Right hindlimb (tissue), 1 donor: ENCODE measurements around the gene TP73.

Source experiments
- DNase-seq: peaks from one replicate; pipeline ENCODE4 v3.0.0-alpha.2; 2018

The TP73 gene

DNA sequence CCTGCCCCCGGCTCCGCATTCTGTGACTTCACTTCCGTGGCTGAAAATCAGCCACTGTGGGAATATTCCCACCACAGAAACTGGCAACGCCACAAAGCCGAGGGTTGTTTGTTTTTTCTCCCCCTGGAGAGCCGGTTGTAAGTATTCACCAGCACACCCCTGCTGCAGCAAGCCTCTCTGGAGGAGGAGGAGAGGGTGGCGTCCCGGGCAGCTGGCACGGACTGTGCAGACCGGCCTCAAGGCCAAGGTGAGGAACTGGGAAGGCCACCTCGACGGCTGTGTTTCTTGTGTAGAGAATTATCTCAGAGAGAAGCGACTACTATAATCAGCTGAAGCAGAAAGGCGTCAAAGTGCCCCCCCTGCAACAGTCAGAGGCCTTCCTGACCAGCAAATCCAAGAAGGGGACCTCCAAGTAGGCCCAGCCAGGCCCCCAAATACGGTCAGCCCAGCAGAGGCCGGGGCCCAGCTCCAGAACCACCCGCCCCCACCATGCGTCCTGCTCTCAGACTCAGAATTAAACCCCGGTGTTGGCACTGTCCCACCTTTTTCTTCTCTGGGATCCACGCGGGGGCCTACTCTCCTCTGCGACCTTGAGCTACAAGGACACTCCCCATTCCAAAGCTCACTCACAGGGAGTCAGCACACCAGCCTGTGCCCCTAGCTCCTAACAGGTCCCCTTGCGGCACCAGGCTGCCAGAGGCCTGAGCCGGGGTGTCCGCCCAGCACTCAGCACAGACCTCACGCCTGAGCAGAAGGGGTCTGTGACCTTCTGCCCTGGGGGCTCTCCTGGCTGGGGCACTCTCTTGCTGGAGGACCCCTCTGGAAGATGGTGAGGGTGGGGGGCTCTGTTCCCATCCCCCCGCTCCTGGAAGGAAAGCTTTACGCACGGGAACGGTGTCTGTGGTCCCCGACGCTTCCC, 119.1 kb downstream of the TP73 start:
- DNase-seq, result no peak

DNA sequence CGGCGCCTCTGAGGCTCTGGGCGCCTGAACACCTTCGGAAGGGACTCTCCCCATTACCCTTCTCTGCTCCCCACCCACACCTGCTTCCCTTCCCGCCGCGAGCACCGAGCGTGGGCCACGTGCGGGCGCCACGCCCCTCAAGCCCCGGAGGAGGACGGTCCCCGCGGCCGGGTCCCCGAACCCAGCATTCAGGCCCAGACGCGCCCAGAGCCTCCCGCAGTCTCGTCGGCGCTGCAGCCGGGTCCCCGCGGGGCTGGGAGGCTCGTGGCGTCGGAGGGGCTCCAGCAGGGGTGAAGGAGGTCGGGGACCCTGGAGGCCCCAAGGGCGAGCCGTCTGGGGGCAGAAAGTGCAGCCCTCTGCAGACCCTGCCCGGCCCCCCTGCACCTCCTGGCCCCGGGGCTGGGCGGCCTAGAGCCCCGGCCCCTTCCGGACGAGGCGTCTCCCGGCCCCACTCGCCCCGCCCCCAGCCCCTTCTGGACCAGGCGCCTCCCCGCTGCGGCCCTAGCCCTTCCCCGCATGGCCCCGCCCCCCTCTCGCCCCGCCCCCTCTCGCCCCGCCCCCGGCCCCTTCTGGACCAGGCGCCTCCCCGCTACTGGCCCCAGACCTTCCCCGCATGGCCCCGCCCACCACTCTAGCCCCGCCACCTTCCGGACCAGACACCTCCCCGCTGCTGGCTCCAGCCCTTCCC, 119.9 kb downstream of the TP73 start:
- DNase-seq, result peak; percentile 95

DNA sequence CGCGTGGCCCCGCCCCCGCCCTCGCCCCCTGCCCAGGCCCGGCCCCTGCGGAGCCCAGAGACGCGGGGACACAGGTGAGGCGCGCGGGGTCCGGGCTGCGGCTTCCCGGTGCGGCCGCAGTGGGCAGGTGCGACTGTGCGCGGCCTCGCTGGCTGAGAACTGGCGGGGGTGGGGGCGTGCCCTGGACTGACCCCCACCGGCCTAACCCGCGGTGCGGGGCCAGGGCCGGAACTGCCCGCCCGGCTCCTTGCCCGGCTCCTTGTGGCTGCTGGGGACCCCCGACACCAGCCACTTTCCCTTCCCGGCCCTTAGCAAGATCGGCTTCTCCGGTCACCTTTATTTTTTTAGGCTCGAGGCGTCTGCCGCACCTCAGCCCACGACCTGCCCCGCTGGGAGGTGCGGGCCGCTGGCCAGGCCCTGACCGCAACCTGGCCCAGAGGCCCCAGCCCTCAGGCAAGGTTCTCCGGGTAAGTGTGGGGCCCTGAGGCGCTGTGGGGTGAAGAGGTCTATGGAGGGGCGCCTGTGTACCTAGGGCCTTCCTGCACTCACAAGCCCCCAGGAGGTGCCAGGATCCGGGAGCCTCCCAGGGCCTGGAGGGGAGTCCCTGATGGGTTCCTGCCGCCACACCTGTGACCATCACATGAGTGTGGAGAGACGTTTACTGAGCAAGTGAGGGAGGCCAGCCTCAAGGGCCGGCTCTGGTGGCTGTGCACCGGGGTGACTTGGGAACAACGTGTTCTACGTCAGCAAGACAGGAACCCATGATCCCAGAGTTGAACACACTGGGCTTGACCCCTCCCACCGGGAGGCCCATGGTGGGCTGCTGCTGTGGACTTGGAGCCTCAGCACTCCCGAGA, 120.6 kb downstream of the TP73 start, which contains the start of gene SMIM1:
TSS of gene SMIM1 (plus strand) at position 35 of the 857 bp plus-strand sequence. CDS start 2,625 bp downstream, outside the sequence.
- peak; percentile 43 for DNase-seq

DNA sequence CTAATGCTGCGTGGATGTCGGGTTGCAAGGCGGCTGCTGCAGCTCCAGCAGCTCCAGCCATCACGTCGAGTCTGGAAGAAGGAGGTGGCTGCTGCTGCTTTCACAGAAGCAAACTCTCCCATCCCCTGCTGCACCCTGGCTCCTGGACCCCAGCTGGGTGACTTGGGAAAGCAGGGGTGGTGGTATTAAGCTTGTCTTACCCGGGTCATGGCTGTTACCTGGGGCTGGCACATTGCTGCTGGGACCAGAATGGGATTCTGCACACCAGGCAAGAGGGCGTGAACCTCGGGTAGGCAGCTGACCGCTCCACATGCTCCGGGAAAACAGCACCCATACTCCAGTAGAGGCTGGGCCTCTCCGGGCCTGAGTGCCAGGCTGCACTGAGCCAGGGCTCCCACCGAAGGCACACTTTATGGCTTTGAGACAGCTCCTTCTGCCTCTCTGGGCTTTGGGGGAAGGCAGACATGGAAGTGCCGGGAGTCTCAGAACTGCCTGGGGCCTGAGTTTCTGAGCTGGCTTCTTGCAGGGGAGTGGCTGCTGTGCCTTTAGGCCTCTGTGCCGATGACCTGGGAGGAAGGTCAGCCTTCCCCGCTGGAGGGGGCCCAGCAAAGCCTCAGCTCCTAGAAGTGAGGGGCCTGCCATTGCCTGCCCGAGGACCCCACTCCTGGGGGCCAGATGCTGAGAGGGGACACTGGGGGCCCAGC, 121.4 kb downstream of the TP73 start:
- no peak for DNase-seq

DNA sequence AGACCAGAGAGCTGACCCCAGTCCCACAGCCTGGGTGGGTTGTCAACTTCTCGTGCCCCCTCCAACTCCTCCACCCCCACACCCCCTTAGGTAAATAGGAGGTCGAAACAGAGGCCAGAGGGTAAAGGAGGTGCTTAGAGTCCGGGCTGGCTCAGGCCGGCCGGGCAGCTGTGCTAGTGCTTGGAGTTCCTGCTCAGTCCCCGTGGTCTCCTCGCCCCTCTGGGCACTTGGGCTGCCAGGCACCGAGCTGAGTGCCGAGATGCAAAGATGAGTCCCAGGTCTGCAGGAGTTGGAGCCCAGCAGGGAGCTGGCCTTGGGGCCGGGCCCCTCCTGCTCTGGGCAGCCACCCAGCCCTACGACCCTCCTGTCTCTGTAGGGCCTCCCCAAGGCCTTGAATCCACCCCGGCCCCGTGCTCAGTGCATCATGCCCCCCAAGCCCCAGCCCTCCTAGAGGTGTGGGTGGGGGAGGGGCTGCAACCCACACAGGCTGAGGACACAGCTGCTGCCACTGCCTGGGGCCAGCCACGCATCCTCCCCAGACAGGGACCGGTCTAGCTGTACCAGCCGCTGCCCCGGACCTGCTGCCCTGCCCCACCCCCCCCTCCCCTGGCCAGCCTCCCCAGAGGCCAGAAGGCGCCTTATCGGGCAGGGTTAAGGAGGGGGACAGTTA, 122.1 kb downstream of the TP73 start:
- no peak for DNase-seq

DNA sequence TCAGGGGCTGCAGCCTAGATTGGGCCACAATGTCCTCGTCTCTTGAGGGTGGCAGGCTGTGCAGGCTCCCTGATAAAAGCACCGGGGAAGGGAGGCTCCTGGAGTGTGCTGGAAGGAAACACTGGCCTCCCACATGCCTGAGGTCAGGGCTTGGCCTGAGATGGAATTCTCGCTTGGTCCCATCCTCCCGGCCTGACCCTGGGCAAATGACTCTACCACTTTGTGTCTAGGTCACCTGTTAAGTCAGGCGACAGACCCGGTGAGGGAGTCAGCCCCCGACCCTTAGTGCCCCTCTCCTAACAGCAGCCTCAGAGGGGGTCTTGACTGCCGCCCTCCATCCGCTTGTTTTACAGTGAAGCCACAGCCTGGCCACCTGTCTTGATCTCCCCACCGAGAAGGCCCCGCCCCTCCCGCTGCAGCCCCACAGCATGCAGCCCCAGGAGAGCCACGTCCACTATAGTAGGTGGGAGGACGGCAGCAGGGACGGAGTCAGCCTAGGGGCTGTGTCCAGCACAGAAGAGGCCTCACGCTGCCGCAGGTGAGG, 122.7 kb downstream of the TP73 start:
- DNase-seq, result no peak

DNA sequence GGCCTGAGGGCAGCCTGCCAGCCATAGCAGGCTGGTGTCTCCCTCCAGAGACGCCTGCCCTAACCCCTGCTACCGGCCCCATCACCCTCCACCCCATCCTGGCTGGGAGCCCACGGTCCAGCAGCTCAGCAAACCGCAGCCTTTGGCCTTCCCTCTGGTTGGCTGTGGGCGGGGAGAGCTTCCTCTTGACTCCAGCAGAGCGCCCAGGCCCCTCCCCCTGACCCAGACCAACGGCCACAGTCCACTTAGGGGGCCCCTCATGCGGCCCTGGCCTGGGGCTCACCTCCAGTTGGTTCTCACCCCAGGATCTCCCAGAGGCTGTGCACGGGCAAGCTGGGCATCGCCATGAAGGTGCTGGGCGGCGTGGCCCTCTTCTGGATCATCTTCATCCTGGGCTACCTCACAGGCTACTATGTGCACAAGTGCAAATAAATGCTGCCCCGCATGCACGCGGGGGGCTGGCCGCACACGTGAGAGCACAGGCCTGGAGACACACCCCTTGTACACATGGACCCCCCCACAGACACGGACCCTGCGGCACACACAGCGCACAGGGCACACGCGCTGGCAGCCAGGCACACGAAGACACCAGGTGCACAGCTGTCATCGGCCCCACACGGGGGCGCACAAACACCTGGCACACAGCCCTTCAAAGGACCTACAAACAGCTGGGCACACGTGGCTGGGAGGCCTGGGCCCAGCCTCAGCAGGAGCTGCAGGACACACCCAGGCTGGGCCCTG, 123.3 kb downstream of the TP73 start:
- DNase-seq, result peak; percentile 71

DNA sequence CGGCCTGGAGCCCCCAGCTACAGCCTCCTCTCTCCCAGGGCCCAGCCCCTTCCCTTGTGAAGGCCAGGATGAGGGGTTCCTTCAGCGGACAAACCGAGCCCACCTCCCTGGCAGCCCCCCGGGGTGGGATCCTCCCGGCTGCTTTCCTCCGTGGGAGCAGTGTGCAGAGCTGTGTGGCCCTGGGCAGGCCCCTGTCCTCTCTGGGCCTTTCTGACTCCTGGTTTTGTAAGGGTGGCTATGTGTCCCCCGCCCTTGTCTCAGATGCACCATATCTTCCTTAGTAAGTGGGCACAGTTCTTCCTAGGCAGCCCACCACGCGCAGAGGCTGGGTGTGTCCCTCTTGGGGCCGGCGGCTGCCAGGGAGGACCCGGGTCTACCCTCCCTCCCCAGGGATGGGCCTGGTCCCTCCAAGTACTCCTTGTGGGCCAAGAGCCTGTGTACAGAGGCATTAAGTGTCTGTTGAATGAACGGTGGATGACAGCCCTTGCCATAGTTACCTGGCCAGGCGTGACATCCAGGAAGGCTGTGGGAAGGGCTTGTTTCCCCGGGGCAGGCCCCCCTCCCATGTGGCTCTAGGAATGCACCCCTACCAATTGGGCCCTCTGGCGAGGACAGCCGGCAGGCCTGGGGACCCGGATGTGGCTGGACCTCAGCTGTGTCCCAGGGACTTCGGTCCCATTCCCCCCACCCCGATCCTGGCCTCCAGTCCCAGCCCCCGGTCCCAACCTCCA, 124.1 kb downstream of the TP73 start:
- DNase-seq, result no peak

DNA sequence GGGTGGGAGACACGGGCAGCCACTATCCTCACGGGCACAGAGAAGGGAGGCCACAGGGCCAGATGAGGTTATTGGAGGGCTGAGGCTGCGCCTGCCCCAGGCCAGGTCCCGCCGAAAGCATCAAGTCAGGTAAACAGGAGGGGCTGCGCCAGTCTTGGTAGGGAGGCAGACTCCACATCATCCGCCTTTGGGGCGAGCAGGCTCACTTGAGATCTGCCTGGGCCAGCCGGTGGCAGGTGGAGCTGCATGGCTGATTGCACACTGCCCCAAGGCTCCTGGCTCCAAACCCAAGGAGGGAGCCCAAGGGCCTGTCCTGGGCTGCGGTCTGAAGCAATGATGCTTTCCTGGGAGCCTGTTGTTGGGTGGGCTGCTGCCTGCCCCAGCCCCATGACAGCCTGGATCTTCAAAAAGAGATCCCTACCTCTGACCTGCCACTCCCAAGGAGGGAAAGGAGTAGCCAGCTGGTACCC, 124.8 kb downstream of the TP73 start:
- DNase-seq, result no peak

DNA sequence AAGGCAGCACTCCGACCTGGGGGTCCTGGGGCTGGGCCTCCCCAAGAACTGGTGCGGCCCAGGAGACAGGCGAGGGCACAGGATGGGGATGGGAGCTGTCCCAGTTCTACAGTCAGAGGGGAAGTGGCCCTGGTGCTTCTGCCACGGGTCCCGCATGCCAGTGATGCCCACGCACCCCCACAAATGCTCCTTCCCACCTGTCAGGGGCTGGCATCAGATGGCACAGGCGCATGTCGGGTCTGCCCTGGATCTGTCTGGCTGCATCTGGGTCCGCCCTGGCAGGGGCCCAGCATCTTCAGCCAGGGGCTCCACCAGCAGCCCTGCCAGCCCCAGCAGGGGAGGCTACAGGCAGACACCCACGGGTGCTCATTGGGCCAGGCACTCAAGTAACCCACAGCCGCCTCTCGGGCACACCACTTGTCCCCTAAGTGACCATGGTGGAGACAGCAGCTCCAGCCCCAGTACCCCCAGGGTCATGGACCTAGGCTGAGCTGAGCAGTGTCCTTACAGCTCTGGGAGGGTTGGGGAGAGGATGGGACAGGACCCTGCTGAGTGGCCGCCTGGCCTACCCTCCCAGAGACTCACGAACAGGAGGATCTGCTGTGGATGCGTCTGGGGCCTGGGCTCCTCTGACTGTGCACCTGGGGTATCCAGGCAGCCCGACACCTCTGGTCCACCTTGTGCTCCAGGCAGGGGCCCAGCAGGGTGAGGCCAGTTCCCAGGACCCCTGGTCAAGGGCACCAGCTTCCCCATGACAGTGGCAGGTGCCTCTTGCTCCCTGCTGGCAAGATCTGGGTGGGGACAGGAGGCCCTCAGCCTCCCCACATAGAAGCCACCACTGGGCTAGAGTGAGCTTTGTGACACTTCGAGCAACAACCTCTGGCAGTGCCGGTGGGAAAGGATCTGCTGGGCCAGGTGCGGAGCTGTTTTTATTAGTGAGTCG, 125.6 kb downstream of the TP73 start:
- no peak for DNase-seq

DNA sequence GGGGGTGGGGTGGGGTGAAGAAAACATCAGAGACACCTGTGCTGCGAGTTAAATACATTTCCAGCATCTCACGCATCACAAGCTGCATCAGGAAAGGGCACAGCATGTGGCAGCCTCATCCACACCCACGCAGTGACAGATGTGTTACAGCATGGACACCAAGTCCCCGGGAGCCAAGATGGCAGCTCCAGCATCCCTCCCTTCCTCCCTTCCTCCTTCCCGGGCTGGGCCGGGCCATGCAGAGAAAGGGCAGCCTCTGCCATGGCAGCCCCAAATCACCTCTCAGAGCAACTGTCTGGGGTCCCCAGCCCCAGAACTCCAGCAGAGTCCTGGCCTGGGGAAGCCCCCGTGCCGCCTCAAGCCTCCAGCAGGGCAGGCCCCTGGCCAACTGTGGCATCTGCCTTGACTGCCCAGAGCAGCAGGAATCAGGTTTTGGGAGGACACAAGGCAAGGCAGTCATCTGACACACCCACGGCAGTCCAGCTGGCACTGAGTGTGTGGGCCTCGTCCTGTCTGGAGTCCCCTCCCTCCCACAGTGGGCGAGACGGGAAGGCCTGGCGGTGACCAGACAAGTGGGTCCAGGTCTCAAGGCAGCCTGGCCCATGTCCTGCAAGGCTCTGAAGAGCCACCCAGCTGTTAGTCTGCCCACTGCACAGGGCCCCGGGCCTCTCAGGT, 126.4 kb downstream of the TP73 start:
- peak; percentile 27 for DNase-seq

DNA sequence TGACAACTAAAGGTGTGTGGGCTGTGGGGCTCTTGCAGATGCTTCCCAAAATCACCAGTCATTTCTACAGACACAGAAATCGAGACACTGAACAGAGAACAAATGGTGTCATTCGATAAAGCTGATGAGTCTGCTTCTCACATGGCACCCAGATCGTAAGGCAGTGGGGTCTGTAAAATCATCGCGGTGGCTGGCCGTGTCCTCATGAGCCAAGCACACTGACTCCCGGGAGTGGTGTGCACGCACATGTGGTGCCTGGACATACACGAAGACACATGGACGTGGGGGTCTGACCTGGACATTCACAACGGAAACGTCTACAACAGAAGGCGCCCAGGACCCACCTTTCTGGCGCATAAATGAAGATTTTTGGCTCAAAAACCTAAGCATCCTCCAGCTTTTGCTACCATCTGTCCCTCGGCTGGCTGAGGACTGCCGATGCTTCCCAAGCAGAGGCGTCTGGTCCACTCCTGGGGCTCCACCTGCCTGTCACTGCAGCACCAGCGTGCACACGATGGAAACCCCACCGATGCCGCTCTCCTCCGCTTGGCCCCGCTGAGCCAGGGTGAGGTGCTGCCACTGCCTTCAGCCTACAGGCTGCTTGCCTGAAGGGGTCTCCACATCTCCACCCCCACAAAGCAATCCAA, 127.1 kb downstream of the TP73 start:
- DNase-seq, result no peak

DNA sequence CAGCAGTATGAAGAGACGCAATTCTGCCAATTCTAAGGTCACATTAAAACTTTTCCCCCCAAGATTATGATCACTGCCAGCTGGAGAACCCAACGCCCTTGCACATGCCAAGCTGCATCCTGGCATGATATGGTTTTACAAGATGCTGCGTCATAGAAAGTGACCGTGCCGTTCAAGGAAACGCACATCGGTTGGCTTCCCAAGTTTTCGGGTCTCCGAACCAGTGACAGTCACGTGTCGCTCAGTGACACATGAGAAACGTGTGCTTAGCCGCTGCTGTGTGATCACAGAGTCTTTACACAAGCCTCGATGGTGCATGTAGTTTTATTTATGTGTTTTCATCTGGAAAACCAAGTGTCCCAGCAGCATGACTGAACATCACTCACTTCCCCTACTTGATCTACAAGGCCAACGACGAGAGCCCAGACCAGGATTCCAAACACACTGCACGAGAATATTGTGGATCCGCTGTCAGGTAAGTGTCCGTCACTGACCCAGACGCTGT, 127.6 kb downstream of the TP73 start:
- DNase-seq, result no peak

DNA sequence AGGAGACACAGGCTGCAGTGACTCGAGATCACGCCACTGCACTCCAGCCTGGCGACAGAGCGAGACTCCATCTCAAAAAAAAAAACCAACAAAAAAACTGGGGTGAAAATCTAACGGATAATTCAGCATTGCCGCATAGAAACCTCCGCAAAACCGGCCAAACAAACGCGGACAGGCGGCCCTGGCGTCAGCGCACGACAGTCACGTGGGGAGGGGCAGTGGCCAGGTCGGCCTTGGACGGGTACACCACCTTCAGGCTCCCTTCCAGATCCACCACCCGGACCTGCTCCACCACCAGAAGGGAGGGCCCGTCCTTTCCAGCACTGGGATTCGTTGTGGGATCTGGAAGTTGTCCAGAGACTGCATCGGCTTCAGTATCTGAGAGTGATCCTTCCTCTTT, 128.6 kb downstream of the TP73 start:
- no peak for DNase-seq

DNA sequence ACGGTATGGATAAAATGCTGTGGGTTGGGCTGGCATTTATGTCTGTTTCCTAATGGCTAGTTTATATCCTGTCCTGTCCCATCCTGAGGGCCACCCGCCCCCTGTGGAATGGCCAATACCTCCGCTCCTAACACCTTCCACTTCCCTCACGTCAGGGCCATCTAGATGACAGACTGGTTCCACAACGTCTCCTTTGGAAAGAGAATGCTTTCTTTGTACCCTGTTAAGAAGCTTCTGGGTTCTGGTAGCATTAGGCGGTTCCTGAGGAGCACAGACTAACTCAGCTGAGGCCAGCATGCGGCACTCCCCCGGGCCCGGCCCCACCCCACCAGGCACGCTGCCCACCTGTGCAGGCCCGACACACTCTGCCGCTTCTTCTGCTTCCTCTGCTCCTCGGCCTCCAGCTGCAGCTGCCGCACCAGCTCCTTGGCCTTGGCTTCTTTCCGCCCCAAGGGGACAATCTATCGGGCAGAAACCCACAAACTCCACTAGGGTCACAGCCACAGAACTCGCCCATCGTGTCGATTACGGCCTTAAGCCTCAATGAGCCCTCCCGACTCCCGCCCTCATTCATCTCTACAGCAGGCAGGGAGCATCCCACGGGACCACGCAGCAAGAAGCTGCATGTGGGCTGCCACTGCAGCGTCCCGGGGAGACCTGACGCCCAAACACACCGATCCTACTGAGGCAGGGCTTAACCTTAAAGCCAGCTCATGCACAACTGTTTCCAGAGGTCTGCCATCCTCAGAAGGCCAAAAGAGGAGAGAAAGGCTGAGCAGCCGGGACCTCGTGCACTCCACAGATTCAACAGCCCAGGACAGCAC, 131.5 kb downstream of the TP73 start:
- no peak for DNase-seq

DNA sequence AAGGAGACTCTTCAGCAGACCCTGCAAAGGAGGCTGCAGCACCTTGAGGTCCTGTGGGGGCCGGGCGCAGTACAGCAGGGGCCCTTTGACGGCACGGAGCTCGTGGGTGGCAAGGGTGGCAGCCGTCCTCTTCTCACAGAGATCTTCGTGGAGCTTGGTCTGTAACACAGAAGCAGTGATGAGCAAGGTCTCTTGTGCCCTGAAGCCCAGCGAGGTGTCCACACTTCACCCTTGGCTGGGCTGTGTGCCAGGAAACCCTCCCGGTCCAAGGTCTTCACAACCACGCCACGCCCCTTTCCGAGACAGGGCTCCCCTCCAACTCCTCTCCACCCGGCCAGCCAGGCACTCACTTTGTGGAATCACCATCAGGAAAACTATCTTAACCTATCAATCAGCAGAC, 132.7 kb downstream of the TP73 start:
- DNase-seq, result no peak
